Caco-2 (cell line): ENCODE results near the gene HCST. TPM values are rescaled to one million over a fixed set of nuclear protein-coding genes. Genes with fewer than 3 reads are reported as not detected.

ENCODE experiments used
- BruUV-seq: library from RNA; stranded (reverse); fragments of 400-500 nt; replicated peaks from 2 replicates; lab custom pipeline; 2021; lab: Mats Ljungman, UMichigan
- CTCF ChIA-PET: fragments of 300-600 bp; sonication (Branson Sonifier 250); formaldehyde crosslinking; loops from one replicate; lab custom pipeline; 2022; ENCODE audit warnings: antibody characterized with exemption; lab: Charles Lee
- POLR2A ChIA-PET: fragments of 300-600 bp; sonication (Branson Sonifier 250); formaldehyde crosslinking; loops from one replicate; lab custom pipeline; 2022; ENCODE audit warnings: antibody characterized with exemption; lab: Charles Lee
- DNase-seq, 2 experiments: peaks; one replicate each; pipeline versions ENCODE4 v3.0.0 to v3.0.0-alpha.2; 2020 to 2022
- H3K27me3 ChIP-seq: replicated peaks from 2 replicates; pipeline ENCODE4 v1.6.0; 2011; ENCODE audit warnings: low read length; ENCODE audit not compliant: control insufficient read depth, insufficient read depth
- H3K36me3 ChIP-seq: 2 replicates; pipeline ENCODE4 v1.5.1; 2011; ENCODE audit warnings: low read length; ENCODE audit not compliant: control insufficient read depth, insufficient read depth
- H3K4me1 ChIP-seq: fragments of 250-450 bp; sonication (Bioruptor Pico); 2 replicates; pipeline ENCODE4 v1.5.1; 2020; ENCODE audit warnings: mild to moderate bottlenecking
- H3K4me3 ChIP-seq: 2 replicates; pipeline ENCODE4 v1.5.1; 2011; ENCODE audit warnings: low read depth, mild to moderate bottlenecking, control low read depth, low read length
- H3K9me3 ChIP-seq: fragments of 250-450 bp; sonication (Bioruptor Pico); 2 replicates; pipeline ENCODE4 v1.5.1; 2020; ENCODE audit warnings: mild to moderate bottlenecking, moderate library complexity
- H3K27ac Mint-ChIP-seq: one replicate; pipeline ENCODE4 v1.8.0; 2022; ENCODE audit warnings: mixed read lengths; ENCODE audit not compliant: unreplicated experiment
- H3K27me3 Mint-ChIP-seq: one replicate; pipeline ENCODE4 v1.8.0; 2022; ENCODE audit warnings: mixed read lengths; ENCODE audit not compliant: insufficient read depth, unreplicated experiment
- H3K36me3 Mint-ChIP-seq: one replicate; pipeline ENCODE4 v1.8.0; 2022; ENCODE audit warnings: mild to moderate bottlenecking, mixed read lengths; ENCODE audit not compliant: insufficient read depth, unreplicated experiment
- H3K4me1 Mint-ChIP-seq: one replicate; pipeline ENCODE4 v1.8.0; 2022; ENCODE audit warnings: low read depth, mixed read lengths; ENCODE audit not compliant: unreplicated experiment
- H3K4me3 Mint-ChIP-seq: one replicate; pipeline ENCODE4 v1.8.0; 2022; ENCODE audit warnings: mild to moderate bottlenecking, moderate library complexity, mixed read lengths; ENCODE audit not compliant: unreplicated experiment
- H3K9me3 Mint-ChIP-seq: one replicate; pipeline ENCODE4 v1.8.0; 2022; ENCODE audit warnings: mixed read lengths; ENCODE audit not compliant: unreplicated experiment
- CTCF ChIP-seq, 2 experiments: fragments of 200-600 bp in 1 of 2; IDR thresholded peaks; 1 replicate in 1 of 2; 2 replicates in 1 of 2; pipeline versions ENCODE4 v1.5.1 to v1.8.0; 2011 to 2022; ENCODE audit warnings: antibody characterized with exemption in 1 of 2, control low read depth in 1 of 2, inconsistent platforms in 1 of 2, low read depth in 1 of 2, low read length in 1 of 2, mild to moderate bottlenecking in 1 of 2, moderate library complexity in 1 of 2; ENCODE audit not compliant: insufficient read depth in 1 of 2, severe bottlenecking in 1 of 2, unreplicated experiment in 1 of 2
- intact Hi-C: fragments of 100-400 bp; cut with micrococcal nuclease; formaldehyde crosslinking; loops from one replicate; pipeline ENCODE4 v1.10.0; 2022; ENCODE audit not compliant: unreplicated experiment
- total RNA-seq: library from RNA; stranded (reverse); gene quantifications from 2 replicates; pipeline ENCODE4 v1.2.3, GENCODE V29; 2022

HCST gene
- total RNA-seq, 1 experiment from 2014 or later = not detected

GRCh38 chr19:35894342-35894741 is 8.0 kb upstream of the HCST start:
- BruUV-seq = no TSS peak
- no peaks in the 10 kb centered on the region for H3K9me3 ChIP-seq
- Mint-ChIP-seq H3K4me1 (no peaks in the 10 kb centered on the region), H3K27me3 (no peaks in the 10 kb centered on the region), H3K4me3 (no peak overlapping the region), H3K9me3 (no peaks in the 10 kb centered on the region), H3K27ac (no peak overlapping the region), H3K36me3 (peaks cover 6% of the 10 kb centered on the region)
- CTCF ChIA-PET = no interaction called here
- intact Hi-C loops = no loop called here
- POLR2A ChIA-PET = no interaction called here
- no peak overlapping the region for H3K4me3 ChIP-seq
- no peak for DNase-seq
- no peaks in the 10 kb centered on the region for H3K4me1 ChIP-seq
- TF ChIP-seq CTCF (IDR thresholded peaks at IDR 0.05; ENCODE audit: insufficient read depth in 1 of 2, low read depth in 1 of 2, low read length in 1 of 2, severe bottlenecking in 1 of 2, unreplicated experiment in 1 of 2) = no peak
- no peaks in the 10 kb centered on the region for H3K36me3 ChIP-seq
- no peaks in the 10 kb centered on the region for H3K27me3 ChIP-seq

DNA sequence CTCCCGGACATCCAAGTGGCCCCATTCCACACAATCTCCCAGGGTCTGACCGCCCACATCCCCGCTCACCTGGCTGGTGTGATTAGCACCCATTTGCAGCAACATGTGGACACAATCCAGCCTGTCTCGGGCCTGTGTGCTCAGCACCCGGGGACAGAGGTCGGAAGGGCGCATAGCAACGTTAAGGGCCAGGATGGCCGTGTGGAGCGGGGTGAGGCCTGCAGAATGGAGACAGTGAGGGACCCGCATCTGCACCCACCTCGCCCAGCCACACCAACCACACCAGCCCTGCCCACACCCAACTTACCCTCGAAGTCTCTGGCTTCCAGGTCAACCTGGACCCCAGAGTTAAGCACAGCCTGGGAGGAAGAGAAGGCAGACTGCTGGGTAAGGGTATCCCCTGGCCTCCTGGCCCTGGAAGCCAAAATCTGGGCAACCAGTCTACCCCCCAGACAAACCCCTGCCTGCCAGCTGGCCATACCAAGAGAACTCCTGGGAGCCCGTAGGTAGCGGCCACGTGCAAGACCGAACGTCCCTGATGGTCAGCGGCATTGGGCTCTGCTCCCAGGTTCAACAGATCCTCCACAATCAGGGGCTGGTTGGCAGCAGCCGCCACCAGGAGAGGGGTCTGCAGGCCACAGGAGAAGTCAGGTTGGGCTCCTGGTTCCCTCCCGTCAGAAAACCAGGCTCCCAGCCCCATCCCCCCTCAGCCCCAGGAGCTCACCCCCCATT is 6.3 kb upstream of the HCST start:
- Mint-ChIP-seq H3K4me3 (no peak overlapping the region), H3K9me3 (no peaks in the 10 kb centered on the region), H3K27me3 (no peaks in the 10 kb centered on the region), H3K36me3 (peaks cover 11% of the 10 kb centered on the region), H3K27ac (no peak overlapping the region), H3K4me1 (no peaks in the 10 kb centered on the region)
- Histone ChIP-seq H3K27me3 (no peaks in the 10 kb centered on the region), H3K9me3 (no peaks in the 10 kb centered on the region), H3K4me1 (no peaks in the 10 kb centered on the region), H3K36me3 (no peaks in the 10 kb centered on the region), H3K4me3 (no peak overlapping the region)
- no TSS peak for BruUV-seq
- intact Hi-C loops = no loop called here
- ChIA-PET POLR2A (no interaction called here), CTCF (no interaction called here)
- TF ChIP-seq CTCF (IDR thresholded peaks at IDR 0.05; ENCODE audit: insufficient read depth in 1 of 2, low read depth in 1 of 2, low read length in 1 of 2, severe bottlenecking in 1 of 2, unreplicated experiment in 1 of 2) = no peak
- DNase-seq = no peak

DNA sequence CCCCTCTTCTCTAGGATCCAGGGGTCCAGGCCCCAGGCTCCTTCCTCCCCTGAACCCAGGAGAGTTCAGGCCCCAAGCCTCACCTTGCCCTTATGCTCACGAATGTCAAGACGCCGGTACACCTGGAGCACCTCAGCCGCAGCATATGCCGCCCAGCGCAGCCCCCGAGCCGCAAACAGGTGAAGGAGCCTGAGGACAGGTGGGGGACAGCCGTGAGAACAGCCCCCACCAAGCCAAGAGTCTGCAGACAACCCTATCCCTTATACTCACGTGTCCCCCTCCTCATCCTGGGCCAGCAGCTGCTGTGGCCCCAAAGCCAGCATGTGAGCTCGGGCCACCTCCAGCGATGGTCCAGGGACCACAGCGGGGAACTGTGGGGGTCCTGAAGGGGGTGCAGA is 5.7 kb upstream of the HCST start:
- Mint-ChIP-seq H3K27ac (no peak overlapping the region), H3K4me1 (no peaks in the 10 kb centered on the region), H3K9me3 (no peaks in the 10 kb centered on the region), H3K4me3 (no peak overlapping the region), H3K36me3 (peaks cover 11% of the 10 kb centered on the region), H3K27me3 (no peaks in the 10 kb centered on the region)
- CTCF ChIA-PET = no interaction called here
- Histone ChIP-seq H3K9me3 (no peaks in the 10 kb centered on the region), H3K4me3 (no peak overlapping the region), H3K27me3 (no peaks in the 10 kb centered on the region), H3K36me3 (no peaks in the 10 kb centered on the region), H3K4me1 (no peaks in the 10 kb centered on the region)
- no peak for DNase-seq
- no TSS peak for BruUV-seq
- TF ChIP-seq CTCF (IDR thresholded peaks at IDR 0.05; ENCODE audit: insufficient read depth in 1 of 2, low read depth in 1 of 2, low read length in 1 of 2, severe bottlenecking in 1 of 2, unreplicated experiment in 1 of 2) = no peak
- intact Hi-C loops = no loop called here
- POLR2A ChIA-PET = no interaction called here
